Adipocyte (in vitro differentiated cells): ENCODE data around the gene APOD.
A peak's percentile ranks its signal among the peaks of the same experiment; 100 is the strongest.

ENCODE experiments used
- DNase-seq: peaks from one replicate; pipeline ENCODE4 v3.0.0-alpha.2; 2015; ENCODE audit warnings: low read depth
- H3K27me3 ChIP-seq: replicated peaks from 2 replicates; pipeline ENCODE4 v1.7.0; 2013; ENCODE audit warnings: mild to moderate bottlenecking, low read length, moderate library complexity; ENCODE audit not compliant: control insufficient read depth, insufficient read depth
- H3K36me3 ChIP-seq: 2 replicates; pipeline ENCODE4 v1.7.0; 2013; ENCODE audit warnings: low read length, mild to moderate bottlenecking, moderate library complexity; ENCODE audit not compliant: control insufficient read depth, insufficient read depth, severe bottlenecking
- H3K4me1 ChIP-seq: 2 replicates; pipeline ENCODE4 v1.7.0; 2013; ENCODE audit warnings: mild to moderate bottlenecking, low read length, moderate library complexity; ENCODE audit not compliant: control insufficient read depth, insufficient read depth
- H3K4me3 ChIP-seq: 2 replicates; pipeline ENCODE4 v1.7.0; 2013; ENCODE audit warnings: mild to moderate bottlenecking, low read length, moderate library complexity
- H3K9ac ChIP-seq: 2 replicates; pipeline ENCODE4 v1.7.0; 2013; ENCODE audit warnings: mild to moderate bottlenecking, low read length, moderate library complexity
- H3K9me3 ChIP-seq: 2 replicates; pipeline ENCODE4 v1.7.0; 2013; ENCODE audit warnings: mild to moderate bottlenecking, low read length, moderate library complexity; ENCODE audit not compliant: control insufficient read depth

The APOD gene

DNA sequence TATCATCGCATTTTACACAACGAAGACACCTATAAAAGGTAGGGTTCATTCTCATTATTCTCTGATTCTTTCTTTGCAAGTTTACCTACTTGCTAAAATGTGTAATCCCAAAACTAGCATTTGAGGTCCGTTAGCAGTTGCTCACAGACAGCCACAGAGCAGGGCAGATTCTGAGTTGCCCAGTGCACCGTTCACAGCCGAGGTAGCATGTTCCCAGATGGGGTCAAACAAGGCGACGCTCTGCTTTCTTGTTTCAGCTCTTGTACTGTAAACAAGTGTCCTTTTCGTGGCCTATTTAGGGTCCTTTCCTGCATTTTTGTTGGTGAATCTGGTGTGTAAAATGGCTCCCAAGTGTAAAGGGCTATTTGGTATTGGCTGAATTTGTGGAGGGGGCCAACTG is 43.7 kb downstream of the APOD start:
- no peak for DNase-seq
- no peak overlapping the region for H3K4me3 ChIP-seq

DNA sequence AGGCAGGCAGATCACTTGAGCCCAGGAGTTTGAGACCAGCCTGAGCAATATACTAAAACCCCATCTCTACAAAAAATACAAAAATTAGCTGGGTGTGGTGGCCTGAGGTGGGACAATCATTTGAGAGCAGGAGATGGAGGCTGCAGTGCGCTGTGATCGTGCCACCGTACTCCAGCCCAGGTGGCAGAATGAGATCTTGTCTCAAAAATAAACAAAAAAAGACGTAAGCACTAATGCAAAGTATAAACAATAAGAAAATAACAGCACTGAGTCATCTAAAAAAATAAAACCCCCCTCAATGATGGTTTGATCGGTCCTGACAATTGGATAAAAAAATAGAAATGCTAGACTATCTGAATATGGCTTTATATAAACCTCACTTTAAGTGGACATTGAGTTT is 44.3 kb downstream of the APOD start:
- Histone ChIP-seq H3K4me3 (no peak overlapping the region), H3K27me3 (no peaks in the 10 kb centered on the region), H3K4me1 (peaks cover 20% of the 10 kb centered on the region), H3K9me3 (no peaks in the 10 kb centered on the region), H3K36me3 (no peaks in the 10 kb centered on the region), H3K9ac (no peak overlapping the region)
- DNase-seq = no peak

More for the DNA sequence above, 43.7 kb downstream of the APOD start:
- Histone ChIP-seq H3K27me3 (no peaks in the 10 kb centered on the region), H3K9me3 (no peaks in the 10 kb centered on the region), H3K9ac (no peak overlapping the region), H3K4me1 (peaks cover 25% of the 10 kb centered on the region), H3K36me3 (no peaks in the 10 kb centered on the region)

DNA sequence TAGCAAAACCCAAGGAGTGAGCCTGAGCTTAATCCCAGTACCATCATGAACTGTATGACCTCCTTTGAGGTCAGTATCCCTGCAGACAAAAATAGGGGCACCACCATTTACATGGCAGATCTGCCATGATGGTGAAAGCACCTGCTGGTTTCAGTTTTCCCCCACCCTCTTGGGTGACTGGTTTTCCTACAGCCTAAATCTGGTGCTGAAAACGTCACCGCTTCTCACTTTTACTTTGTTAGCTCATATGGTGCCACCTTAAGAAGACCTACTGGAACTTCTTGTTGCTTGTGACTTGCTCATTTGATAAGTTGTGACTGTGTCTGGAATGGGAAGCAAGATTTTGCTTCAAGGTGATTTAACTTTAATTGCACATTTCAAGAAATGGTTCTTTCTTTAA is 45.7 kb downstream of the APOD start:
- Histone ChIP-seq H3K9ac (no peak overlapping the region), H3K36me3 (no peaks in the 10 kb centered on the region), H3K9me3 (no peaks in the 10 kb centered on the region), H3K4me3 (no peak overlapping the region), H3K4me1 (peaks cover 13% of the 10 kb centered on the region), H3K27me3 (no peaks in the 10 kb centered on the region)
- no peak for DNase-seq

DNA sequence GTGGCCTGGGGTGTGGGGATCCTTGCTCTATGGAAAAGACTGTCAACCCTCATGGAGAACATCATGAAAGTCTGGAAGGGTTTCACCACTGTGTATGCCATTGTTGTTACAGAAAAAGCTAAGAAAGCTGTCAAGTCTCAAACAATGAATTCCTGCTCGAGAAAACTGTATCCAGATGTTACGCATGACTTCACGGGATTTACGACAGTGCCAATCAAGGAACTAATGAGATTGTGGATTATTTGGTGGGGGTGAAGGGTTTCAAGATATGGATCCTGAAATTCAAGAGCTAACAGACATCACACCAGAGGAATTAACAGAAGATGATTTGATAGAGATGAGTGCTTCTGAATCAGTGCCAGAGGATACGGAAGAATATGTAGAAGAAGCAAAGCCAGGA is 48.4 kb downstream of the APOD start:
- H3K36me3 ChIP-seq = no peaks in the 10 kb centered on the region
- no peak overlapping the region for H3K4me3 ChIP-seq
- no peak overlapping the region for H3K9ac ChIP-seq
- peaks cover 9% of the 10 kb centered on the region for H3K4me1 ChIP-seq
- no peaks in the 10 kb centered on the region for H3K27me3 ChIP-seq
- H3K9me3 ChIP-seq = no peaks in the 10 kb centered on the region
- no peak for DNase-seq

DNA sequence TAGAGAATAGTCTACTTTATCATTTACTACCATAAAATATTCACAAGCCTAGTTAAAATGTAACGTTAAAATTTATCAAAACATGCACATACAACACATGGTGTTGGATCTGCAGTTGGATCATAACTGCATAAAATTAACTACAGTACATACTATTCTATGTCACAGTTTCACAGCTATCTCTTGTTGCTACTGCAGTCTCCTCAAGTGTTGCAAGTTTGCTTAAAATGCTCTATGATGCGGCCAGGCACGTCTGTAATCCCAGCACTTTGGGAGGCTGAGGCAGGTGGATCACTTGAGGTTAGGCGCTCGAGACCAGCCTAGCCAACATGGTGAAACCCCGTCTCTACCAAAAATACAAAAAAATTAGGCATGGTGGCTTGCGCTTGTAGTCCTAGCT is 50.9 kb downstream of the APOD start:
- H3K9ac ChIP-seq = no peak overlapping the region
- H3K4me1 ChIP-seq = peaks cover 9% of the 10 kb centered on the region
- H3K9me3 ChIP-seq = no peaks in the 10 kb centered on the region
- no peak for DNase-seq
- H3K4me3 ChIP-seq = no peak overlapping the region
- H3K27me3 ChIP-seq = no peaks in the 10 kb centered on the region
- H3K36me3 ChIP-seq = no peaks in the 10 kb centered on the region

DNA sequence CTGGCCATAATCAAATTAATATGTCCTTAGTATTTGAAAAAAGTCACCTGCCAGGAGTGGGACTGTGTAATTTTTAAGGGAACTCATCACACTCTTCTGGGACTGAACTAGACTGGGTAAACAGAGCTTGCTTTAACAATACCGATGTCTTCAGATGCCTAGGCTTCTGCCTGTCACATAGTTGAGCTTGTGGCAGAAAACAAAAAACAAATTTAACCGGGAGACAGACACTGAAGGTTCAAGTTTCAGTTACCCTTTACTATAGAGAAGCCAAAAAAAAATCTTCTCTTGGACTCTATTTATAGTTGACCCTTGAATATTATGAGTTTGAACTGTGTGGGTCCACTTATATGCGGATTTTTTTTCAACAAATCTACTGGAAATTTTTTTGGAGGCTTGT is 51.4 kb downstream of the APOD start:
- H3K4me3 ChIP-seq = no peak overlapping the region
- H3K27me3 ChIP-seq = no peaks in the 10 kb centered on the region
- H3K36me3 ChIP-seq = no peaks in the 10 kb centered on the region
- H3K9ac ChIP-seq = no peak overlapping the region
- no peak for DNase-seq
- H3K9me3 ChIP-seq = no peaks in the 10 kb centered on the region
- H3K4me1 ChIP-seq = peaks cover 9% of the 10 kb centered on the region

DNA sequence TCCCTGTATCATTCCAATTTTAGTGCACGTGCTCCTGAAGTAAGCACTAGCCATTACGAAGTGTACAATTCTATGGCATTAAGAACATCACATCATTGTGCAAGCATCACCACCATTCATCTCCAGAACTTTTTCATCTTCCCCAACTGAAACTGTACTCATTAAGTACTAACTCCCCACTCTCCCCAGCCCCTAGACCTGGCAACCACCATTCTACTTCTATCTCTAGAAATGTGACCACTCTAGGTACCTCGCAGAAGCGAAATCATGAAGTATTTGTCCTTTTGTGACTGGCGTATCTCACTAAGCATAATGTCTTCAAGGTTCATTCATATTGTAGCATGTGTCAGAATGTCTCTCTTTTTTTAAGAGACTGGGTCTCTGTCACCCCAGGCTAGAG is 52.1 kb downstream of the APOD start:
- Histone ChIP-seq H3K4me3 (no peak overlapping the region), H3K36me3 (no peaks in the 10 kb centered on the region), H3K9me3 (no peaks in the 10 kb centered on the region), H3K4me1 (peaks cover 9% of the 10 kb centered on the region), H3K9ac (no peak overlapping the region), H3K27me3 (no peaks in the 10 kb centered on the region)
- no peak for DNase-seq

DNA sequence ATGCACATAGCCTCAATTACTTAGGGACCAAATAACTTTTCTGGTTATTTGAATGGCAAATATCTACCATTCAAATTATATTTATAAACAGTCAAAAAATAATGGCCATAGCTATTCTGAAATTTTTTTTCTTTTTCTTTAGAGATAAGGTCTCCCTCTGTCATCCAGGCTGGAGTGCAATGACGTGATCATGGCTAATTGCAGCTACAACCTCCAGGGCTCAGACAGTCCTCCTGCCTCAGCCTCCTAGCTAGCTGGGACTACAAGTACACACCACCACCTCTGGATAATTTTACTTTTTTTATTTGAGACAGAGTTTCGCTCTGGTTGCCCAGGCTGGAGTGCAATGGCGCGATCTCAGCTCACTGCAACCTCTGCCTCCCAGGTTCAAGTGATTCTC is 57.2 kb downstream of the APOD start:
- peaks cover 20% of the 10 kb centered on the region for H3K36me3 ChIP-seq
- no peak for DNase-seq
- H3K9ac ChIP-seq = no peak overlapping the region

DNA sequence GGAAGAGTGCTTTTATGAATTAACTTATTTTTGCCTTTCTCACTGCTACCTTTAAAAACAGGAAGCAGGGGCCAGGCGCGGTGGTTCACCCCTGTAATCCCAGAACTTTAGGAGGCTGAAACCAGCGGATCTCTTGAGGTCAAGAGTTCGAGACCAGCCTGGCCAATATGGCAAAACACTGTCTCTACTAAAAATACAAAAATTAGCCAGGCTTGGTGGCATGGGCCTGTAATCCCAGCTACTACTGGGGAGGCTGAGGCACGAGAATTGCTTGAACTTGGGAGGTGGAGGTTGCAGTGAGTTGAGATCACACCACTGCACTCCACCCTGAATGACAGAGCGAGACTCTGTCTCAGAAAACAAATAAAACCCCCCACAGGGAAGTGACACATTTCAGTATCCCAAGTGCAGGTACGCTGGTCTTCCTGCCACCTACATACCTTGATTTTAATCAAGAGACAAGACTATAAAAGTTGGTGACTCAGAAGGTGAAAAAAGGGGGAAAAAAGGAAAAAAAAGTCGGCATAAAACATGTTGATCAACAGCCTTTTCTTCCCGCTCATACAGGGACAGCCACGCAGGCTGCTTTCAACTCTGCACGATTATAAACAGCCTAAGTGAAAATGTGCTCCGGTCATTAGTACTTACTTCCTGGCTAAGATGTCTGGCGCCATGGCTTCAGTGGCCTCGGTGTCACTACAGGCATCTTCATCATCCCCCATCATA is 59.4 kb downstream of the APOD start:
- Histone ChIP-seq H3K4me3 (no peak overlapping the region), H3K27me3 (no peaks in the 10 kb centered on the region)
- DNase-seq = no peak

More for the DNA sequence above, 57.2 kb downstream of the APOD start:
- Histone ChIP-seq H3K9me3 (no peaks in the 10 kb centered on the region), H3K27me3 (no peaks in the 10 kb centered on the region), H3K4me3 (no peak overlapping the region), H3K4me1 (no peaks in the 10 kb centered on the region)

DNA sequence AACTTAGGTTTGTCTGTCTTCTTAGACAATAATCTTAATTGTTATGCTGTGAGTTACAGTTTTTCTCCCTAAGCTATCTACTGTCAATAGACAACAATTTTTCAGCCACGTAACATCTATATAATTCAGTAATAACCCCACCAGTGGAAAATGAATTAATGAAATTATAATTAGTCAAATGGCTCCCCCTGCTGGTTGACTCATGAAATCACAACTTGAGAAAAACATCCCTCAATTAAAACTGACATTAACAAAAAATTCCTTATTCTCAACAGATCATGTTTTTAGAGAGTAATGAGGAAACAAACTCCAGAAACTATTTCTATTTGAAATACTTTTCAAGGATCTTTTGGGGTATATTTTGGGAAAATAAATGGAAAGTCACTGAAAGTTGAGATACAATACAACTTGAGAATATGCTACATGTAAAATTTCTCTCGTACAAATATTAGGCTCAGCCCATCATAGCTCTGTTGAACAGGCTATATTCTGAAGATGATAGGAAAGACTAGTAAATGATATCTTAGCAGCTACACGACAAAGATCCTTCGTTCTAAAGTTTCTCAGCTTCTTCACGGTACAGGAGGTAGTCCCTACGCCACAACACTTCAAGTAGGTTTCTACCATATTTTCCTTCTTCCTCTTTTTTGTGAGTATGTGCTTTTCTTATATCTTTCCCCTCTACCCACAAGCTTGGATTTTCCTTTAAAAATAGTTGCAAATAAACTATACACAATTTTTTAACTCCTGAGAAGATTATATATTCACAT is 61.3 kb downstream of the APOD start:
- H3K4me3 ChIP-seq = no peak overlapping the region
- no peaks in the 10 kb centered on the region for H3K9me3 ChIP-seq
- peak; percentile 80 for DNase-seq
- no peaks in the 10 kb centered on the region for H3K27me3 ChIP-seq
- H3K4me1 ChIP-seq = no peaks in the 10 kb centered on the region
- no peak overlapping the region for H3K9ac ChIP-seq
- H3K36me3 ChIP-seq = peaks cover 33% of the 10 kb centered on the region

More for the DNA sequence above, 59.4 kb downstream of the APOD start:
- peaks cover 21% of the 10 kb centered on the region for H3K36me3 ChIP-seq
- no peak overlapping the region for H3K9ac ChIP-seq
- H3K9me3 ChIP-seq = no peaks in the 10 kb centered on the region
- no peaks in the 10 kb centered on the region for H3K4me1 ChIP-seq
